Peyer's patch (tissue), 4 donors: ENCODE measurements around the gene NARF. TPM values are rescaled to one million over a fixed set of nuclear protein-coding genes. Genes with fewer than 3 reads are reported as not detected.

Source experiments
- DNase-seq, 3 donors: peaks; one replicate each; pipeline ENCODE4 v3.0.0-alpha.2; 2017 to 2019
- H3K27ac ChIP-seq, 4 donors: fragments of 200-600 bp; sonication (generic); one replicate each; pipeline ENCODE4 v1.5.1; 2016 to 2019
- H3K27me3 ChIP-seq, 2 donors: fragments of 200-600 bp; sonication (generic); one replicate each; pipeline ENCODE4 v1.5.1; 2019
- H3K36me3 ChIP-seq, 3 donors: fragments of 200-600 bp; sonication (generic); one replicate each; pipeline ENCODE4 v1.5.1; 2016 to 2019
- H3K4me1 ChIP-seq, 4 donors: fragments of 200-600 bp; sonication (generic); one replicate each; pipeline ENCODE4 v1.5.1; 2016 to 2019
- H3K4me3 ChIP-seq, 4 donors: fragments of 200-600 bp; sonication (generic); 1 replicate in 3 of 4; 2 replicates in 1 of 4; pipeline ENCODE4 v1.5.1; 2016 to 2019; ENCODE audit warnings: mild to moderate bottlenecking in 1 of 4
- H3K9me3 ChIP-seq, 4 donors: fragments of 200-600 bp; sonication (generic); one replicate each; pipeline ENCODE4 v1.5.1; 2016 to 2019; ENCODE audit warnings: mild to moderate bottlenecking in 1 of 4
- CTCF ChIP-seq, 6 experiments: fragments of 450-650 bp in 4 of 6; fragments of 200-600 bp in 2 of 6; sonication (generic) in 1 of 6; IDR thresholded peaks; one replicate each; pipeline ENCODE4 v1.5.1; 2017 to 2019; ENCODE audit warnings: antibody characterized with exemption in 6 of 6, mild to moderate bottlenecking in 3 of 6, moderate library complexity in 1 of 6
- POLR2A ChIP-seq, 2 donors: fragments of 450-650 bp; IDR thresholded peaks; one replicate each; pipeline ENCODE4 v1.5.1; 2017; ENCODE audit warnings: antibody characterized with exemption in 2 of 2, mild to moderate bottlenecking in 2 of 2, moderate library complexity in 2 of 2
- total RNA-seq, 4 donors: library from RNA; depleted of rRNA; stranded (reverse); fragments of >200 nt; gene quantifications; one replicate each; pipeline ENCODE4 v1.1.0, GENCODE V29; 2016

The NARF gene
- total RNA-seq, 4 donors from 2014 or later, result 31.9 to 81.7 (median 52.0) TPM

- H3K9me3 ChIP-seq, result no peaks in the 10 kb centered on the region
- no peak for DNase-seq
- no peak overlapping the region for H3K27ac ChIP-seq
- no peaks in the 10 kb centered on the region for H3K27me3 ChIP-seq
- H3K4me3 ChIP-seq, result no peak overlapping the region
- TF ChIP-seq CTCF (IDR thresholded peaks at IDR 0.05), result no peak
- no peak for TF ChIP-seq POLR2A (IDR thresholded peaks at IDR 0.05)
- no peaks in the 10 kb centered on the region for H3K4me1 ChIP-seq
- peaks cover 0 to 99% (median 4%) of the 10 kb centered on the region in 3 donors for H3K36me3 ChIP-seq
Measured at GRCh38 chr17:82477934-82478333, 19.4 kb downstream of the NARF start.

DNA sequence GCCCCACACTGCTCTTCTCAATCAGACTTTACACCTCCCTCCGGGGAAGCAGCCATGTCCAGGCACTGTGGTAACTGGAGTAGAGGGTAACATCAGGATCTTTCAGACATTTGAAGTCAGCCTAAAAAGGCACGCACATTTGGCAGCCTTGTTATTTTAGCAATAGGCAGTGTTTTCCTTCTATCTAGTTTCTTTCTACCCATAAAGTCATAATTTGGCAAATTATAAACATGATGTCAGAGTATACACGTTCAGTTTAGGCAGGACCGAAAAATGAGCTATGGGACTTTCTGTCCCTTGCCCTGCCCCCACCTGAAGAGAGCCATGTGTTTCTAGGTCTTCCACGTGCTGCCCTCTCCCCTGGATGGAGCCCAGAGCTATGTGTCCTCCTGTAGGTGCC, 21.1 kb downstream of the NARF start:
- TF ChIP-seq POLR2A (IDR thresholded peaks at IDR 0.05), result no peak
- TF ChIP-seq CTCF (IDR thresholded peaks at IDR 0.05), result no peak
- no peak for DNase-seq
- H3K27ac ChIP-seq, result no peak overlapping the region
- H3K4me1 ChIP-seq, result no peaks in the 10 kb centered on the region
- H3K36me3 ChIP-seq, result peaks cover 0 to 99% (median 6%) of the 10 kb centered on the region in 3 donors
- no peaks in the 10 kb centered on the region for H3K27me3 ChIP-seq
- no peak overlapping the region for H3K4me3 ChIP-seq
- H3K9me3 ChIP-seq, result no peaks in the 10 kb centered on the region

GRCh38 chr17:82480318-82480717, 21.8 kb downstream of the NARF start:
- no peak for DNase-seq
- H3K4me3 ChIP-seq, result no peak overlapping the region
- H3K4me1 ChIP-seq, result no peaks in the 10 kb centered on the region
- no peak overlapping the region for H3K27ac ChIP-seq
- no peak for TF ChIP-seq CTCF (IDR thresholded peaks at IDR 0.05)
- no peak for TF ChIP-seq POLR2A (IDR thresholded peaks at IDR 0.05)
- peaks cover 0 to 99% (median 6%) of the 10 kb centered on the region in 3 donors for H3K36me3 ChIP-seq
- no peaks in the 10 kb centered on the region for H3K9me3 ChIP-seq
- no peaks in the 10 kb centered on the region for H3K27me3 ChIP-seq

DNA sequence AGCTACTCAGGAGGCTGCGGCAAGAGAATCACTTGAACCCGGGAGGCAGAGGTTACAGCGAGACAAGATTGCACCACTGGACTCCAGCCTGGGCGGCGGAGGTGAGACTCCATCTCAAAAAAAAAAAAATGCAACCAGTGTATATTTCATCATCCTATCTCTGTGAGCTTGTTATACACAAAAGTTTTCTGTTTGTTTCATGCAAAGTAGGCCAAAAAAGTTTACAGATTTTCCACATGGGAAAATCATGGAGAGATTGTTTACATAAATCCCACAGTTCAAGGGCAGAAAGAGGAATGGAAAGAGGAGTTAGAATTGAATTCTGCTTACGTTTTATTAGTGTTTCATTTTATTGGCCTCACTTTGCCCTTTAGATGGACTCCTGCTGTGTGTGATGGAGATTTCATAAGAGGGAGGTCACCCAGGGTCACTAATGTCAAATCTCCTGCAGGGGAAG, 24.7 kb downstream of the NARF start:
- Histone ChIP-seq H3K9me3 (no peaks in the 10 kb centered on the region), H3K27me3 (no peaks in the 10 kb centered on the region), H3K4me1 (no peaks in the 10 kb centered on the region), H3K27ac (no peak overlapping the region), H3K36me3 (peaks cover 0 to 100% (median 6%) of the 10 kb centered on the region in 3 donors), H3K4me3 (no peak overlapping the region)
- no peak for TF ChIP-seq POLR2A (IDR thresholded peaks at IDR 0.05)
- no peak for TF ChIP-seq CTCF (IDR thresholded peaks at IDR 0.05)
- DNase-seq, result no peak

- Histone ChIP-seq H3K4me3 (no peak overlapping the region), H3K4me1 (no peaks in the 10 kb centered on the region), H3K36me3 (peaks cover 0 to 100% (median 6%) of the 10 kb centered on the region in 3 donors), H3K9me3 (no peaks in the 10 kb centered on the region), H3K27ac (no peak overlapping the region), H3K27me3 (no peaks in the 10 kb centered on the region)
- no peak for TF ChIP-seq CTCF (IDR thresholded peaks at IDR 0.05)
- TF ChIP-seq POLR2A (IDR thresholded peaks at IDR 0.05), result no peak
- DNase-seq, result no peak
Measured at GRCh38 chr17:82483836-82484235, 25.3 kb downstream of the NARF start.
